GM18505 (cell line): Measurements from ENCODE around the gene HNRNPH2.

Experiments
- ATAC-seq: cut with Tn5 transposase; IDR thresholded peaks from one replicate; pipeline ENCODE4 v1.9.1; 2021; ENCODE audit not compliant: unreplicated experiment
- POLR2A ChIP-seq: IDR thresholded peaks from 4 replicates; pipeline ENCODE4 v1.6.1; 2011; ENCODE audit warnings: borderline replicate concordance; ENCODE audit not compliant: insufficient read depth, insufficient read length; ENCODE audit errors: extremely low read depth

The HNRNPH2 gene

DNA sequence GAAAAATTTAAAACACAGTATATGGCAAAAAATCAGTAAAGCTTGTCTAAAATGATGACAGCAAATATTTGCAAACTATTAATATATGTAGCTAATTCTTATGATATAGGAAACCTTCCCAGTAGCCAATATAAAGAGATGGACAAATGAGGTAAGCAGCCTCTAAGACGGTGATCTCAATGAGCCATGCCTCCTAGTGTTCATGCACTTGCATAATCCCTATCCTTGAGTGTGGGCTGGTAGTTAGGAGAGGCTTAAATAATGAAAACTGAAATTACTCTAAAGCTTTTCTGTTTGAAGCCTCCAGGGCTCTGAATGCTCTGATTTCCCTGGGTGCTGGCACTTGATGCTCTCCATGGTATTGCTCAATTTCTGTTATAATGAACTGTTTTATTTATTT is 52.6 kb downstream of the HNRNPH2 start:
- TF ChIP-seq POLR2A: no peak
- no peak for ATAC-seq

DNA sequence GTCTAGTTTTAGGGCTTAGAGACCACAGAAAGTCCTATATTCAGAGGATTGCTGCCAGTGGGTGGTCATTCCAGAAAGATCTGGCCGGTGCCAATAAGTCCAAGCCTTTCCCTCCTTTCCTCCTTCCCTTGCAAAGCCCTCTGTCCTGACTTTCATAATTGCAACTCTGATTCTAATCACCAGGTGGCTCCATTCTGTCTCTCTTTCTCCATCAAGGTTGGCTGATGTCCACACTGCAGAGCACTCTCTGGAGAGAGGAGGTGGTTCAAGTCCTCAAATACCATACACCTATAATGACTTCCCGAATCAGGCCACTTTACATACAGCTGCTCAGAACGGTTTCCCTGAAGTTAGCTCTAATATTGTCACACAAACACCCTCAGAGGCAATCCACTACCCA is 54.9 kb downstream of the HNRNPH2 start:
- peak; percentile 69 for ATAC-seq
- TF ChIP-seq POLR2A: no peak
